ENCODE measurements around the gene SMU1.

Gene SMU1

GRCh38 chr9:33110686-33111085, 34.2 kb upstream of the SMU1 start:
- TF ChIP-seq, protein P1, sequence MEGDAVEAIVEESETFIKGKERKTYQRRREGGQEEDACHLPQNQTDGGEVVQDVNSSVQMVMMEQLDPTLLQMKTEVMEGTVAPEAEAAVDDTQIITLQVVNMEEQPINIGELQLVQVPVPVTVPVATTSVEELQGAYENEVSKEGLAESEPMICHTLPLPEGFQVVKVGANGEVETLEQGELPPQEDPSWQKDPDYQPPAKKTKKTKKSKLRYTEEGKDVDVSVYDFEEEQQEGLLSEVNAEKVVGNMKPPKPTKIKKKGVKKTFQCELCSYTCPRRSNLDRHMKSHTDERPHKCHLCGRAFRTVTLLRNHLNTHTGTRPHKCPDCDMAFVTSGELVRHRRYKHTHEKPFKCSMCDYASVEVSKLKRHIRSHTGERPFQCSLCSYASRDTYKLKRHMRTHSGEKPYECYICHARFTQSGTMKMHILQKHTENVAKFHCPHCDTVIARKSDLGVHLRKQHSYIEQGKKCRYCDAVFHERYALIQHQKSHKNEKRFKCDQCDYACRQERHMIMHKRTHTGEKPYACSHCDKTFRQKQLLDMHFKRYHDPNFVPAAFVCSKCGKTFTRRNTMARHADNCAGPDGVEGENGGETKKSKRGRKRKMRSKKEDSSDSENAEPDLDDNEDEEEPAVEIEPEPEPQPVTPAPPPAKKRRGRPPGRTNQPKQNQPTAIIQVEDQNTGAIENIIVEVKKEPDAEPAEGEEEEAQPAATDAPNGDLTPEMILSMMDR (IDR thresholded peaks at IDR 0.05; ENCODE audit: insufficient read depth, missing control alignments), result no peak
- FAIRE-seq (no peak), DNase-seq (ENCODE audit: insufficient read length, low spot score) (no peak)

DNA sequence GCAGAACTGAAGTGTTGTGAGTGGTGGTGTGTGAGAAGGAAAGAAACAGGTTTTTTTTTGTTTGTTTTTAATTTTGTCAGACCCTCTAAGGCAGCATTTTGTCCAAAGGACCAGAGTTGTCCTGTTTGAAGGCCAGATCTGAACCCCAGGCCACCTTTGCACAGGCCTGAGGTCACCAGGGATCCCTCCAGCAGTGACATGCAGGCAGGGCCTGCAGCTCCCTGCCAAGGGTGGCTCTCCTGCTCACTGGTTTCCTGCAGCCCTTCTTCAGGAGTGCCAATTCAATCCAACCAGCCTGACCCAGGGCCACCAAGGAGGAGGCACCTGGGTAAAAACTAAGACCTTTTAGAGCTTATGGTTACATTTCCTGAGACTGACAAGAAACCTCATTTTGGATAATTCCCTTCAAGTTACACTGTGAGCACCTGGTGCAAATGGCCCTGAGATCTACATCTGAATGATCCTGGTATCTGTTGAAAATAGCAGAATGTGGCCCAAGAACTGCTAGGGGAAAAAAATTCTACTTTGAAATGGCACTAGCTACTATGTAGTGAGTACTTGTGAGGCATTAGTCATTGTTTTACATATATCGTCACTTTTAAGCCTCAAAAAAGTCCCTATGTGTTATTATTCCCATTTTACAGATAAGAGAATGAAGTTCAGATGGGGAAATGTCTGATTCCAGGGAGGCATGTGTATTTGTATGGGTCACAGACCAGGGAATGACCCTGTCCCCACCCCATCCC, 33.5 kb upstream of the SMU1 start:
- FAIRE-seq (no peak), DNase-seq (ENCODE audit: insufficient read length, low spot score) (no peak)
- TF ChIP-seq, protein P1 (IDR thresholded peaks at IDR 0.05; ENCODE audit: insufficient read depth, missing control alignments), result no peak

DNA sequence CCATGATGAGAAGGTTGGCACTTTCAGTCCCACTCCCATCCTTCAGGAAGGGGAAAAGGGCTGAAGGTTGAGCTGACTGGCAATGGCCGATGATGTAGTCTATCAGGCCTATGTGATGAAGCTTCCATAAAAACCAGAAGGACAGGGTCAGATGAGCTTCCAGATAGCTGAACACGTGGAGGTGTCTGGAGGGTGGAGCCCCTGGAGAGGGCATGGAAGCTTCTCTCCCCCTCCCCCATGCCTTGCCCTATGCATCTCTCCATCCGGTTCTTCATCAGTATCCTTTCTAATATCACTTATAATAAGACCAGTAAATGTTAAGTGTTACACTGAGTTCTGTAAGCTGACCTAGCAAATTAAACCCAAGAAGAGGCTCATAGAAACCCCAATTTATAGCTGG, 32.6 kb upstream of the SMU1 start:
- FAIRE-seq (no peak), DNase-seq (ENCODE audit: insufficient read length, low spot score) (no peak)
- TF ChIP-seq, protein P1 (IDR thresholded peaks at IDR 0.05; ENCODE audit: insufficient read depth, missing control alignments), result no peak

- DNase-seq (ENCODE audit: insufficient read length, low spot score) (no peak), FAIRE-seq (no peak)
- TF ChIP-seq, protein P1 (IDR thresholded peaks at IDR 0.05; ENCODE audit: insufficient read depth, missing control alignments), result no peak
Measured at GRCh38 chr9:33108472-33108871, 32.0 kb upstream of the SMU1 start.

GRCh38 chr9:33107762-33108161, 31.3 kb upstream of the SMU1 start:
- DNase-seq (ENCODE audit: insufficient read length, low spot score), result no peak
- TF ChIP-seq, protein P1 (IDR thresholded peaks at IDR 0.05; ENCODE audit: insufficient read depth, missing control alignments), result no peak
- no peak for FAIRE-seq

- DNase-seq (ENCODE audit: insufficient read length, low spot score), result no peak
- TF ChIP-seq, protein P1 (IDR thresholded peaks at IDR 0.05; ENCODE audit: insufficient read depth, missing control alignments), result no peak
- no peak for FAIRE-seq
Measured at GRCh38 chr9:33106827-33107621, 30.6 kb upstream of the SMU1 start.

- DNase-seq (ENCODE audit: insufficient read length, low spot score) (no peak), FAIRE-seq (no peak)
- TF ChIP-seq, protein P1 (IDR thresholded peaks at IDR 0.05; ENCODE audit: insufficient read depth, missing control alignments), result no peak
Measured at GRCh38 chr9:33106372-33106771, 29.9 kb upstream of the SMU1 start.

Data from D721Med (cell line).